Neuronal stem cell (in vitro differentiated cells): ENCODE data around the gene F7.
A peak's percentile ranks its signal among the peaks of the same experiment; 100 is the strongest.
"Not testable (repeated sequence)": the region's sequence is repeated elsewhere in the genome, so short reads cannot be mapped to it uniquely, and the experiment has no call there.

Source experiments
- DNase-seq: peaks from one replicate; pipeline ENCODE4 v3.0.0-alpha.2; 2013; ENCODE audit warnings: low spot score
- H2AFZ ChIP-seq: one replicate; pipeline ENCODE4 v1.6.1; 2013; ENCODE audit warnings: mild to moderate bottlenecking, low read length, inconsistent platforms
- H2AK5ac ChIP-seq: 2 replicates; pipeline ENCODE4 v1.6.1; 2013; ENCODE audit warnings: low read depth, mild to moderate bottlenecking, inconsistent platforms, low read length, moderate library complexity, mixed read lengths
- H2BK120ac ChIP-seq: 2 replicates; pipeline ENCODE4 v1.6.1; 2013; ENCODE audit warnings: low read depth, mild to moderate bottlenecking, inconsistent platforms, low read length, moderate library complexity, mixed read lengths
- H2BK12ac ChIP-seq: one replicate; pipeline ENCODE4 v1.6.1; 2013; ENCODE audit warnings: low read length, inconsistent platforms
- H2BK15ac ChIP-seq: 2 replicates; pipeline ENCODE4 v1.6.1; 2013; ENCODE audit warnings: mild to moderate bottlenecking, low read length, inconsistent platforms, mixed read lengths
- H2BK5ac ChIP-seq: one replicate; pipeline ENCODE4 v1.6.1; 2013; ENCODE audit warnings: inconsistent platforms, mild to moderate bottlenecking, low read length, moderate library complexity
- H3K14ac ChIP-seq: one replicate; pipeline ENCODE4 v1.6.1; 2013; ENCODE audit warnings: low read length, inconsistent platforms
- H3K18ac ChIP-seq: 2 replicates; pipeline ENCODE4 v1.6.1; 2013; ENCODE audit warnings: low read length, inconsistent platforms
- H3K23ac ChIP-seq: 2 replicates; pipeline ENCODE4 v1.6.1; 2013; ENCODE audit warnings: low read depth, mild to moderate bottlenecking, mixed read lengths, low read length, inconsistent platforms; ENCODE audit not compliant: poor library complexity
- H3K27ac ChIP-seq: replicated peaks from 3 replicates; pipeline ENCODE4 v1.5.1; 2013; ENCODE audit warnings: low read length, inconsistent platforms
- H3K27me3 ChIP-seq, 3 experiments: 2 replicates each; pipeline ENCODE4 v1.6.1; 2013; ENCODE audit warnings: low read length in 3 of 3, mild to moderate bottlenecking in 2 of 3, inconsistent platforms in 1 of 3, low read depth in 1 of 3, mixed read lengths in 1 of 3, moderate library complexity in 1 of 3; ENCODE audit not compliant: control insufficient read depth in 3 of 3, insufficient read depth in 3 of 3
- H3K36me3 ChIP-seq, 2 donors: replicated peaks in 1 of 2; 2 replicates each; pipeline ENCODE4 v1.6.1; 2013; ENCODE audit warnings: low read length in 2 of 2; ENCODE audit not compliant: control insufficient read depth in 2 of 2, insufficient read depth in 2 of 2
- H3K4ac ChIP-seq: 2 replicates; pipeline ENCODE4 v1.6.1; 2013; ENCODE audit warnings: inconsistent platforms, mild to moderate bottlenecking, low read length, moderate library complexity
- H3K4me1 ChIP-seq, 2 donors: 1 replicate in 1 of 2; 2 replicates in 1 of 2; pipeline ENCODE4 v1.6.1; 2013; ENCODE audit warnings: low read length in 2 of 2, low read depth in 1 of 2; ENCODE audit not compliant: control insufficient read depth in 2 of 2, insufficient read depth in 1 of 2
- H3K4me2 ChIP-seq: one replicate; pipeline ENCODE4 v1.6.1; 2013; ENCODE audit warnings: mild to moderate bottlenecking, low read length, inconsistent platforms; ENCODE audit not compliant: insufficient read depth, poor library complexity, severe bottlenecking
- H3K4me3 ChIP-seq, 2 donors: 2 replicates each; pipeline ENCODE4 v1.5.1; 2013; ENCODE audit warnings: low read length in 2 of 2, mild to moderate bottlenecking in 2 of 2, inconsistent platforms in 1 of 2, moderate library complexity in 1 of 2
- H3K79me1 ChIP-seq: one replicate; pipeline ENCODE4 v1.6.1; 2013; ENCODE audit warnings: low read depth, mild to moderate bottlenecking, inconsistent platforms, low read length, moderate library complexity
- H3K9ac ChIP-seq: one replicate; pipeline ENCODE4 v1.6.1; 2013; ENCODE audit warnings: mild to moderate bottlenecking, low read depth, low read length, inconsistent platforms; ENCODE audit not compliant: poor library complexity
- H3K9me3 ChIP-seq, 2 donors: replicated peaks in 1 of 2; 2 replicates each; pipeline versions ENCODE3 to v1.6.1; 2013; ENCODE audit warnings: low read length in 2 of 2, mild to moderate bottlenecking in 2 of 2, inconsistent platforms in 1 of 2, low read depth in 1 of 2, mixed read lengths in 1 of 2, moderate library complexity in 1 of 2; ENCODE audit not compliant: control insufficient read depth in 2 of 2, insufficient read depth in 1 of 2
- H4K8ac ChIP-seq: one replicate; pipeline ENCODE4 v1.6.1; 2013; ENCODE audit warnings: low read depth, mild to moderate bottlenecking, inconsistent platforms, low read length, moderate library complexity
- H4K91ac ChIP-seq: one replicate; pipeline ENCODE4 v1.6.1; 2013; ENCODE audit warnings: low read length, low read depth, mild to moderate bottlenecking, inconsistent platforms; ENCODE audit not compliant: poor library complexity
- WGBS, 2 donors: extraction: QIAGEN DNeasy Blood & Tissue Kit; methylation state at CpG; one replicate each; pipeline ENCODE4 v1.1.7; 2013; ENCODE audit warnings: missing lambda C conversion rate in 2 of 2, mixed read lengths in 1 of 2; ENCODE audit not compliant: insufficient read length in 2 of 2, insufficient replicate concordance in 1 of 2; ENCODE audit errors: extremely low coverage in 2 of 2; 5-methylcytosine and 5-hydroxymethylcytosine counted together

The F7 gene

DNA sequence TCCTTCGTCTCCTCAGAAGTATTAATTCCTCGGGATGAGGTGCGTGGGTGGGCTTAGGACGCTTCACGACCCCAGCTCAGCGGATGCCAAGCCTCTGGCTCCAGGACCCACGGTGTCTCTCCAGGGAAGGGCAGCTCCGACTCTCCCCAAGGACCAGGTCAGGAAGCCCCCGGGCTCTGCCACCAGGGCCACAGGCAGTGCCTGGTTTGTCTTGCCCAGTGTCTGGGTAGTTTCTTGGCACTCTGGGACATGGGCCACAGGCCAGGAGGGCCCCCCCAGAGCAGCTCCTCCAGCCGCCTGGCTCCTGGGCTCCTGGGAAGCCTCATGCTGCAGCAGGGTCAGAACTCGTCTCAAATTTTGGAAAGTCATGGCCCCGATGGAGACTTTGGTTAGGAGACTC lies 55.4 kb downstream of the F7 start:
- Histone ChIP-seq H3K4me2 (peak overlapping the region; percentile 11), H3K27ac (no peak overlapping the region), H2BK12ac (peak overlapping the region; percentile 84), H4K91ac (no peak overlapping the region), H2BK5ac (peak overlapping the region; percentile 75), H2AFZ (peak overlapping the region; percentile 74), H3K18ac (peak overlapping the region; percentile 85), H3K4me3 (no peak overlapping the region), H3K79me1 (peaks cover 1% of the 10 kb centered on the region), H3K9me3 (peaks cover 0 to 3% of the 10 kb centered on the region in 2 donors), H3K36me3 (no peaks in the 10 kb centered on the region), H2BK15ac (peak overlapping the region; percentile 83), H2BK120ac (no peak overlapping the region), H3K23ac (no peak overlapping the region), H3K27me3 (peaks cover 0 to 22% (median 2%) of the 10 kb centered on the region in 3 experiments), H3K14ac (peak overlapping the region; percentile 94), H3K9ac (no peak overlapping the region), H4K8ac (no peak overlapping the region), H3K4ac (no peak overlapping the region), H3K4me1 (peaks cover 12 to 19% of the 10 kb centered on the region in 2 donors), H2AK5ac (peak overlapping the region; percentile 93)
- WGBS, 2 donors: no CpG with 5 or more reads among the region's 12 CpGs
- DNase-seq: no peak

DNA sequence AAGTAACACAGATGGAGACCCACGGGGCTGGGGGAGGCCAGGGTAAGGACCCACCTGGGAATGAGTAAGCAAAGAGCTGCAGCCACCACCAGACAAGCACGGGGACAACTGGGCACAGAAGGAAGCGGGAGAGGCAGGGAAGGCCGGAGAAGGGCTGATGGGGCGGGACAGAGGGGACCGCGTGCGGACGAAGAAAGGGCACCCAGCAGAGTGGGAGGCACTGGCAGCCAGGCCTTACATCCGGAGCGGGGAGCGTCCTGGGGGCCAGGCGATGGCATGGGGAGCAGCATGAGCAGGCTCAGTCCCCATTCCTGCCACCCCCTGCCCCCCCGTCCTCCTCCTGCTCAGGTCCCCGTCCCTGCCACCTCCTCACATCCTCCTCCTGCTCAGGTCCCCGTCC lies 55.8 kb downstream of the F7 start:
- Histone ChIP-seq H3K9me3 (peaks cover 0 to 3% of the 10 kb centered on the region in 2 donors), H3K4me2 (no peak overlapping the region), H3K27ac (no peak overlapping the region), H3K18ac (peak overlapping the region; percentile 85), H2AFZ (peak overlapping the region; percentile 74), H4K8ac (no peak overlapping the region), H2AK5ac (peak overlapping the region; percentile 93), H3K27me3 (peaks cover 0 to 22% (median 2%) of the 10 kb centered on the region in 3 experiments), H3K9ac (no peak overlapping the region), H2BK120ac (no peak overlapping the region), H3K36me3 (no peaks in the 10 kb centered on the region), H2BK12ac (peak overlapping the region; percentile 84), H3K79me1 (peaks cover 1% of the 10 kb centered on the region), H3K4me1 (peaks cover 12 to 19% of the 10 kb centered on the region in 2 donors), H3K14ac (peak overlapping the region; percentile 98), H3K4ac (no peak overlapping the region), H4K91ac (no peak overlapping the region), H2BK5ac (peak overlapping the region; percentile 75), H2BK15ac (peak overlapping the region; percentile 83), H3K23ac (peak overlapping the region; percentile 73), H3K4me3 (no peak overlapping the region)
- no CpG with 5 or more reads among the region's 16 CpGs for WGBS, 2 donors
- DNase-seq: no peak

DNA sequence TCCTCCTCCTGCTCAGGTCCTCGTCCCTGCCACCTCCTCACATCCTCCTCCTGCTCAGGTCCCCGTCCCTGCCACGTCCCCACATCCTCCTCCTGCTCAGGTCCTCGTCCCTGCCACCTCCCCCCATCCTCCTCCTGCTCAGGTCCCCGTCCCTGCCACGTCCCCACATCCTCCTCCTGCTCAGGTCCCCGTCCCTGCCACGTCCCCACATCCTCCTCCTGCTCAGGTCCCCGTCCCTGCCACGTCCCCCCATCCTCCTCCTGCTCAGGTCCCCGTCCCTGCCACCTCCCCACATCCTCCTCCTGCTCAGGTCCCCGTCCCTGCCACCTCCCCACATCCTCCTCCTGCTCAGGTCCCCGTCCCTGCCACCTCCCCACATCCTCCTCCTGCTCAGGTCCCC lies 56.4 kb downstream of the F7 start:
- peaks cover 12 to 19% of the 10 kb centered on the region in 2 donors for H3K4me1 ChIP-seq
- not testable (repeated sequence) for H2BK12ac ChIP-seq, H3K4me3 ChIP-seq, H3K23ac ChIP-seq, H3K14ac ChIP-seq, H2BK15ac ChIP-seq, H4K8ac ChIP-seq, H3K4ac ChIP-seq, H4K91ac ChIP-seq, H2BK120ac ChIP-seq, H3K9ac ChIP-seq, H3K36me3 ChIP-seq, DNase-seq, H2BK5ac ChIP-seq, H2AK5ac ChIP-seq, H2AFZ ChIP-seq, H3K9me3 ChIP-seq, H3K79me1 ChIP-seq, H3K27ac ChIP-seq, H3K4me2 ChIP-seq, H3K18ac ChIP-seq
- peaks cover 0 to 22% (median 2%) of the 10 kb centered on the region in 3 experiments for H3K27me3 ChIP-seq
- WGBS, 2 donors: no CpG with 5 or more reads among the region's 13 CpGs

DNA sequence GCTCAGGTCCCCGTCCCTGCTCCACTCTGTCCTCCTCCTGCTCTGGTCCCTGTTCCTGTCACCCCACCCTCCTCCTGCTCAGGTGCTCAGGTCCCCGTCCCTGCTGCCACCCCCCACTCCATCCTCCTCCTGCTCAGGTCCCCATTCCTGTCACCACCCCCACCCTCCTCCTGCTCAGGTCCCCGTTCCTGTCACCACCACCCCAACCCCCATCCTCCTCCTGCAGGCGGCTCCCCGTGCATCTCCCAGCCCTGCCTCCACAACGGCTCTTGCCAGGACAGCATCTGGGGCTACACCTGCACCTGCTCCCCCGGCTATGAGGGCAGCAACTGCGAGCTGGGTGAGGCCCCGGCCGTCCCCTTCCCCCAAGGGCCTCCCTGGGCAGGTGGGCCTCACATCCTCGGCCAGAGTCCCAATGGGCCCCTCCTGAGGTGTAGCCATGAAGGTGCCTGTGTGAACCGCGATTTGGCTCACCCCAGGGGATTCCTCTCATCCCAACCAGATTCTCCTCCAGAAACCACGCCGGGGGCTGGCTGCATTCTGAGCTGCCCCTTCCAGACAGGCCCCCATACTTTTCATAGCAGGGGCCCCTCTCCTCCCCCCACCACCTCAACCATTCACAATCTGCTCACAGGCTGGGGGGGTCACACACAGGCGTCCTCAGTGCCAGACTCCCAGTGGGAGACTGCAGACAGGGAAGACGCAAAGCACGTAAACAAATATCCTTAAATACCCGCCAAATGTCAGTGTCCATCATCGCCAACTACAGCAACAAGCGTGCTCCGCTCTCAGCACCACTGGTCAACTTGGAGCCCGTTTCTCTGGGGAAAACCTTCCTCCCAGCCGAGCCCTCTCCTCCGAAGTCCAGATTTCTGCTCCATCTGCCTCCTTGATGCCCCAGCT lies 57.4 kb downstream of the F7 start:
- peak overlapping the region; percentile 82 for H3K14ac ChIP-seq
- H3K4me3 ChIP-seq: no peak overlapping the region
- H3K36me3 ChIP-seq: peaks cover 0 to 12% of the 10 kb centered on the region in 2 donors
- no peak overlapping the region for H3K4me2 ChIP-seq
- H2BK120ac ChIP-seq: no peak overlapping the region
- no peak for DNase-seq
- peaks cover 1% of the 10 kb centered on the region for H3K79me1 ChIP-seq
- peak overlapping the region; percentile 41 for H2BK12ac ChIP-seq
- H2AK5ac ChIP-seq: peak overlapping the region; percentile 81
- peak overlapping the region; percentile 82 for H4K8ac ChIP-seq
- no peak overlapping the region for H4K91ac ChIP-seq
- H3K9ac ChIP-seq: no peak overlapping the region
- H2AFZ ChIP-seq: no peak overlapping the region
- peaks cover 0 to 22% (median 0%) of the 10 kb centered on the region in 3 experiments for H3K27me3 ChIP-seq
- no CpG with 5 or more reads among the region's 25 CpGs for WGBS, 2 donors
- peak overlapping the region; percentile 80 for H3K18ac ChIP-seq
- H2BK15ac ChIP-seq: peak overlapping the region; percentile 60
- peak overlapping the region; percentile 53 for H3K4ac ChIP-seq
- H3K9me3 ChIP-seq: peaks cover 0 to 8% of the 10 kb centered on the region in 2 donors
- peaks cover 12 to 17% of the 10 kb centered on the region in 2 donors for H3K4me1 ChIP-seq
- H3K27ac ChIP-seq: no peak overlapping the region
- H2BK5ac ChIP-seq: no peak overlapping the region
- H3K23ac ChIP-seq: no peak overlapping the region
